NCI-H510A treated with DMSO at 0.1 percent for 48 hours (cell line): ENCODE measurements around the gene UROC1.

Experiments
- DNase-seq: peaks from one replicate; lab custom pipeline; 2025; lab: John Stamatoyannopoulos, UW

The UROC1 gene

GRCh38 chr3:126440709-126440995 lies 76.9 kb downstream of the UROC1 start:
- no peak for DNase-seq

- DNase-seq, result no peak
Observed at GRCh38 chr3:126439968-126440708, 77.4 kb downstream of the UROC1 start.

- DNase-seq, result no peak
Observed at GRCh38 chr3:126439346-126439967, 78.1 kb downstream of the UROC1 start.

GRCh38 chr3:126438746-126439145 lies 78.8 kb downstream of the UROC1 start:
- no peak for DNase-seq

GRCh38 chr3:126438186-126438585 lies 79.4 kb downstream of the UROC1 start:
- no peak for DNase-seq

- DNase-seq, result no peak
Observed at GRCh38 chr3:126436826-126437717, 80.5 kb downstream of the UROC1 start.

GRCh38 chr3:126435456-126436315 lies 81.9 kb downstream of the UROC1 start:
- no peak for DNase-seq

- DNase-seq, result no peak
Observed at GRCh38 chr3:126434931-126435411, 82.6 kb downstream of the UROC1 start.

- no peak for DNase-seq
Observed at GRCh38 chr3:126434264-126434590, 83.3 kb downstream of the UROC1 start.

GRCh38 chr3:126433496-126434263 lies 83.9 kb downstream of the UROC1 start:
- DNase-seq, result no peak

GRCh38 chr3:126433105-126433430 lies 84.5 kb downstream of the UROC1 start:
- DNase-seq, result no peak

GRCh38 chr3:126432361-126433104 lies 85.0 kb downstream of the UROC1 start:
- no peak for DNase-seq
